ENCODE results near the gene GYS1.

DNA sequence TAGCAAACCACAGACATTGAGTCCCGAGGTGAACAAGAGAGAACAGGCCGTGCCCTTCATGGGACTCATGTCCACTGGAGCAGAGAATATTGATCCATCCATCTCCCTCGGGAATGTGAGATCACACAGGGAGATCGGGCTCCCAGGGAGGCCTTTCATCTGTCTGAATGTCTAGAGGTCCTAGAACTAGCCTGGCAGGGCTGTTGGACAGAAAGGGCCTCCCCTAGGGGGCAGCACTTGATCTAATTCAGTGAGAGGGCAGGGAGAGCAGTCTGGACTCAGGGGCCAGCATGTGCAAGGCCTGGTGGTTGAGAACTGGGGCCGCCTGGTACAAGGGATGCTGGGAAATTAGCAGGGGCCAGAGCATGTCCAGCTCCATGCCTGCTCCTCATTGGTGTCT is 4.9 kb upstream of the GYS1 start:
- peak; percentile 43 to 63 for TF ChIP-seq CTCF (conservative IDR thresholded peaks at IDR 0.05 in 1 of 2, IDR thresholded peaks at IDR 0.05 in 1 of 2; ENCODE audit: extremely low read depth in 1 of 2, insufficient read depth in 1 of 2, low read depth in 1 of 2, low read length in 2 of 2)
- no peak for TF ChIP-seq EZH2 (IDR thresholded peaks at IDR 0.05; ENCODE audit: borderline replicate concordance, low read length)

All from mammary epithelial cell (primary cell).